Stimulated activated naive CD8-positive, alpha-beta T cell treated with anti-CD3 and anti-CD28 coated beads, Interleukin-15, Interleukin-2, amounts not matched to agents 100 U/mL and 50 U/mL, for 24 hours (primary cell): ENCODE measurements around the gene CCNG1.

Source experiments
- ATAC-seq: fragments of 150-1000 bp; cut with Tn5 transposase; one replicate; pipeline ENCODE4 v1.10.0; 2021
- DNase-seq: peaks from one replicate; pipeline ENCODE4 v3.0.0; 2021

Gene CCNG1

DNA sequence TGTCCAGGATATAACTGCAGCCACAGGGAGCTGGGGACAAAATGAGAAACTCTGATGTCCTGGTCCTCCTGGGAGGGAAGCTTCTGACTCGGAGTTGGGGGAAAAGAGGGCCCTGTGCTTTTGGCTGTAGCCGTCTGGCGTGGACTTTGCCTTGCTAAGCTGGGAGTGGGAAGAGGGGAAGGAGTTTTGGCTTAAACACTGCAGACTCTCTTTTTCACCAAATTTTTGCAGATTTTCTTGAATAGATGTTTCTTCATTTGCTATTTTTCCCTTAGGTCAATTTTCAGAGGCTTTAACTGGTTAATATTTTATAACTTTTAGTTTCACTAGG is 52.3 kb downstream of the CCNG1 start:
- DNase-seq, result no peak
- no peak for ATAC-seq
